ENCODE measurements around the gene ABCF3.

The ABCF3 gene

GRCh38 chr3:184234224-184234623 is 48.2 kb downstream of the ABCF3 start:
- peak; percentile 68 for DNase-seq

- DNase-seq, result no peak
Observed at GRCh38 chr3:184234671-184235380, 48.8 kb downstream of the ABCF3 start.

GRCh38 chr3:184235381-184236032 is 49.5 kb downstream of the ABCF3 start:
- DNase-seq, result no peak

- no peak for DNase-seq
Observed at GRCh38 chr3:184236033-184236410, 50.0 kb downstream of the ABCF3 start.

GRCh38 chr3:184236636-184237035 is 50.6 kb downstream of the ABCF3 start:
- no peak for DNase-seq

GRCh38 chr3:184237211-184237610 is 51.2 kb downstream of the ABCF3 start:
- no peak for DNase-seq

GRCh38 chr3:184237807-184238206 is 51.8 kb downstream of the ABCF3 start:
- DNase-seq, result peak; percentile 28

- peak; percentile 26 for DNase-seq
Observed at GRCh38 chr3:184238246-184238818, 52.3 kb downstream of the ABCF3 start.

- no peak for DNase-seq
Observed at GRCh38 chr3:184239221-184239620, 53.2 kb downstream of the ABCF3 start.

GRCh38 chr3:184239708-184240107 is 53.7 kb downstream of the ABCF3 start:
- no peak for DNase-seq

- DNase-seq, result no peak
Observed at GRCh38 chr3:184240384-184241140, 54.6 kb downstream of the ABCF3 start.

GRCh38 chr3:184241141-184241446 is 55.1 kb downstream of the ABCF3 start:
- no peak for DNase-seq

GRCh38 chr3:184241447-184242296 is 55.7 kb downstream of the ABCF3 start:
- peak; percentile 85 for DNase-seq

- no peak for DNase-seq
Observed at GRCh38 chr3:184242297-184242685, 56.3 kb downstream of the ABCF3 start.

Data from NCI-H2029 (cell line).